ENCODE results near the gene VOPP1.
A peak's percentile ranks its signal among the peaks of the same experiment; 100 is the strongest.
"Not testable (repeated sequence)": the region's sequence is repeated elsewhere in the genome, so short reads cannot be mapped to it uniquely, and the experiment has no call there.

VOPP1 gene

DNA sequence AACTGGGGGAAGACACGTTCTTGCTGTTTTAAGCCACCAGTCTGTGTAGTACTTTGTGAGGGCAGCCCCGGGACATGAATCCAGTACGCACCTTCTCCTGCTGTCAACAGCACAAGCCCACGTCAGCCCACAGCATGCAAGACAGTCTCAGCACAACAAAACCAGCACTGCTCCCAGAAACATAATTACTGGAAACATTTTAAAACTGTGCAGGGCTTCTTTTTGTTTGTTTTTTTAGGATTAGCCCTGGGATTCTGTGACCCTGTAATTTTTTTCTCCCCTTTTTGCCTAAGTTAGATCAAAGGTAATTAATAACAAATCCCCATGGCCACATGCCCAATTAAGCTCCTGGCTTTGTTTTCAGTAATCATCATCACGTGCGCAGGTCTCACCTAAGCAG, 87.5 kb downstream of the VOPP1 start:
- no peak for DNase-seq

DNA sequence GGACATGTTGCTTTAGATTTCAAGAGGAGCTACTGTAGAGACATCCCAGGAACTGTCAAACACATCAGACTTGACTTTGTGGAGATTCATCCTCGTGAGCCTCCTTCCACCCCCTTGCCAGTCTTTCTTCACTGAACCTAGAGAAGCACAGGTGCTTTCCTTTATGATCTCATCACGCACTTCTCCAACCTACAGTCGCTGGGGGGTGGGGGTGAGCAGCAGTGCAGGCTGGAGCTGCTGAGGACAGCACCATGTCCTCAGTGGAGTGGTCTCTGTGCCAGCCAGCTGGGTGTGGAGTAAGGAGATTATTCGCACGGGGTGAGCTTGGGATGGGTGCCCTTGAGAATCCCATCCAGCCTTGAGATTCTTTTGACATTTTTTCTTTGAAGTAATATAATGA, 88.1 kb downstream of the VOPP1 start:
- DNase-seq = no peak

DNA sequence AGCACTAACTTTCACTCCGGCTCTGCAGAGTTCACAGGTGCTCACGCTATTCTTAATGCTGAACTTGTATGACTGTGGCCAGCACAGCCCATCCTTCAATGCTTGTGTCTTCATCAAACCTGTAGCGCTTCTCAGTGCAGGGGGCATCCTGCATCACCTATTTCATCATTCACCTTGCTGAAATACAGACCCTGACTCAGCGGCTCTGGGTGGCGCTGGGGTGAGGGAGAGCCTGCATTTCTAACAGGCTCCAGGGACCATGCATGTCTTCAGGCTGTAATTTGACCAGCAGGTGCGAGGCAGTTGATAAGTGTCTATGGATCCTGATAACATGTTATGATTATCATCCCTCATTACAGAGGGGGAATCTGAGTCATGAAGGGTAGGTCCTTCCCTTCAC, 89.3 kb downstream of the VOPP1 start:
- no peak for DNase-seq

DNA sequence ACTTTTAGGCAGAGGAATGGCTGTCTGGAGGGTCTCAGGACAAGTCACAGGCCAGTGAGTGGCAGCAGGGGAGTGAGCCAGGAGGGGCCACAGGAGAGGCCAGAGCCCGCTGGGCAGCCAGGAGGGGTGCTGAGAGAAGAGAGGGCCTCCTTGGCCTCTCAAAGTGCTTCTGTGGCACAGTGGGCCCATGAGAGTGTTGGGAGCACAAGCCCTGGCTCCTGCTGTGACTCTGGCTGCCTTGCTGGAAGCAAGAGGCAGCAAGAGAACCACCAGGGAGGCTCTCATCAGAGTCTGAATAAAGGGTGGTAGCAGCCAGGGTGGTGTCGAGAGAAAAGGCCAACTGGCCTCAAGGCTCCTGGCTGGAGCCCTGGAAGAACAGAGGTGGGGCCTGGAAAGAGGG, 91.1 kb downstream of the VOPP1 start:
- DNase-seq = no peak

DNA sequence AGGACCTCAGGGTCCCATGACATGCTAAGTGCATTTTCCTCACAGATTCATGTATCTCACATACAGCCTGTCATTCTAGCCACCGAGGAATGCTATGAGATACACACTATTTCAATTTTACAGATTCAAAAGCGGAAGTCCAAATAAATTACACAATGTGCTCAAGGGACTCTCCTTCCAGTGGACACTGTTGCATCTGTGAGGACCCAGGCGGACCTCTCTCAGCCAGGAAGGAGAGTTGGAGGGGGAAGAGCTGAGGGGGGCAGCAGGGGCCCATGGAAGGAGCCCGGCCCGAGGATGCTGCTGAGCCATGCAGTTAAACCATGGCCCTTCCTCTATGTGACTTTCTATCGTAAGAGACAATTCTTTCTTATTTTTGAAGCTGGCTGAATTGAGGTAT, 93.6 kb downstream of the VOPP1 start:
- no peak for DNase-seq

GRCh38 chr7:55477781-55478374, 94.4 kb downstream of the VOPP1 start:
- no peak for DNase-seq

DNA sequence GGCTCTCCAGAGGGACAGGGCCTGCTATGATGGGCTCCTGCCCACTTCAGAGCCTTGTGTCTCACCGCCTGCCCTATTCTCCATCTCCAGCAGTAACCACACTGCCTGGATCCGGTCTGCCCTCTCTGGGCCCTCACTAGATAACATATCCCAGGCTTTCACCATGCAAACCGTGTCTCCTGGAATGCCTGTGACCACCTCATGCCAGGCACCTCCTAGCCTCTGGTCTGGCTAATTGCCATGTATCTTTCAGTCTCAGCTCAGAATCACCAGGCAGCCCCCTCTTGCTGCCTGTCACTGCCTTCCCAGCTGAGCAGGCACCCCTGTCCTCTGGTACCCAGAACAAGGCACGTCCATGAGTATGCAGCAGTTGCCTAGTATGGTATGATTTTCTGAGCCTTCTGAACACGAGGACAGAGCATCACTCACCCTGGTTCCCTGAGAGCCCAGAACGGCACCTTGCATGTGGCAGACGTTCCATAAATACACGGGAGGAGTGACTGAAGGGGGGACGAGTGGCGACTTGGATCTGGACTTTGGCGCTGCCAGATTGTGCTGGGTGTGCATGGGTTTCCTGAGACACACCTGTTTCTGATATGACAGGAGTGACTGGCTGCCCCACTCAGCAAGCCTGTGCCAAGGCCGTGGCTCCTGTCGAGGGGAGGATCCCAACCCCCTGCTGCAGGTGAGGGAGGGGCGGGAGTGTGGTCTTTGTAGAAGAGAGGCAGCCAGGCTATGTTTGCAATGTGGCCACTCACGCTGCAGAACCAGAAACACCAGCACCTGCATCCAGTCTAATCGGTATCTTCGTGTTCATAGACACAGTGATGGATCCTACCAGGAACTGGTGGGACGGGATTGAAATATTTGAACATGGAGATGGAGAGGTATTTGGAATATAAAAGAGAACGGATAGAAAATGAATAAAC, 95.2 kb downstream of the VOPP1 start:
- DNase-seq = no peak

DNA sequence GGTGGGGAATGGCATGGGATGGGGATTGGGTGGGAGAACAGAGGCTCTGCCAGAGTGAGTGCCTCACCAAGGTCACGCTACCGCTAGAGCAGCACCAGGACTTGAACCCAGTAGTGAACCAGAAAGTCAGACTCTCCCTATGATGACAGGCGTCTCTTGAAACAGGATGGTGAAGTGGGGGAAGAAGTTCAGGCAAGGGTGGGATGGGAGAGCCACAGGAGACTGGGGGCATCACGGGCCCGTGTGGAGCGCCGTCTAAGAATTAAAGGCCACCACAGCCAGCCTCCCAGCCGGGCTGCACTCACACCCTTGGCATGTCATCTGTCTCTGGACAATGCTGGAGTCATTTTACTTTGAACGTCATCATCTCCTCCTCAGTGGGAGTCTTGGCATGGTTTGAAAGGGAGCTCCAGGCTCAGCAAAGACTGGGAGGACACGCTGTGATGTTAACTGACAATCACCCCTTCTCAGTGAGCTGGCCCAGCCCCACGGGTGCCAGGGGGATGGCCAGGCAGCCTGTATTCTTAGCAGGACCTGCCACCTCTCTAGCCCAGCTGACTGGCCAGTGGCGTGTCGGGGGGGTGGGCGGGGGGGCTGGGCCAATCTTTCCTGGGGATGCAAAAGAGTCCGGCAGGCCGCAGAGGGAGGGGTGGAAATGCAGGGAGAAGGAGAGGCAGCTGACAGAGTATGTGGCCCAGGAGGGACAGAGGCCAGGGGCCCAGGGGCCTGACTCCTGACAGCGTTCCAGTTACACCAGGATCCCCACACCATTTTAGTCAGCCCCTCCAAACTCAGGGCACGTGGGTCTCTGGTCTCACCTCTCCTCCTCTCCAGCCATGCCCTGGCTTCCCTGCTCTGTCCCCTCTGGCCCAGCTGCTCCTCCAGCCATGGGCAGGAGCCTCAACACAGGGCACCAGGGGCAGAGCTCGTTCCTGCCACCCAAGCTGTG, 96.2 kb downstream of the VOPP1 start:
- DNase-seq = no peak

DNA sequence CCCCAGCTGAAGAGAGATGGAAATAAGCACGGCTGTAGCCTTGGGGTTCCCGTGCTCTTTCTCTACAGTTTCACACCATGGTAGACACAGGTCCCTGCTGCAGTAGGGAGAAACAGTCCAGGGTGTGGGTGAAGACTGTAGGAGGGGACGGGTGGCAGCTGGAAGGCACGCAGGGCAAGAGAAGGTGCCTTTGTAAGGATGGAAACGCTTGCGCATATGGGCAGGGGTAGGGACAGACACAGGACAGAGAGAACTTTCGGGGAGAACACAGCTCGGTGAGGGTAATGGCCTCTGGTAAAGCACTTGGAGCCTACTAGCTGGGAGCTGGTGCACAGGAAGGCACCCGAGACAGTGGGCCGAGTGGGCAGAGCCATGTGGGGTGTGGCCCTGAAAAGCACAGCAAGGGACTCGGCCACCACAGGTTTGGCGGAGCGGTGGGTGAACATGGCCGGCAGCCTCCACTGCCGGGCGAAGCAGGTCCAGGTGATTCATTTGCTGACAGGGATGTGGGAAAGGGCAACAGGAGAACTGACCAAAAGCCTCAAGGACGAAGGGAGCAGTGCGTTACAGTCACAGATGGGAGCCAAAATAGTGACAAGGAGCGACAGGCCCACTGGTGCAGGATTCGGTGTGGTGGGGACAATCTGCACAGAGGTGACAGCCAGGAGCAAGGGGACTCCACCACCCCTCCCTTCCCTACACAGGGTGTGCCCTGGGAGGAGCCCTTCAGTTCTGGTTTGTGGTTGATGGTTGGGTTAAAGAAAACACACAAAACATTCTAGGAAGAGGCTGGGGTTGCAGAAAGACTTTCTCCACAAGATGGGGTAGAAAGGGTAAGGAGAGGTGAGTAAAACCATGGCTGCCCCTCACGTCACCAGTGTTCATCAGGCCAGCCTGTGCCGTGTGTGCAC, 97.1 kb downstream of the VOPP1 start:
- no peak for DNase-seq

DNA sequence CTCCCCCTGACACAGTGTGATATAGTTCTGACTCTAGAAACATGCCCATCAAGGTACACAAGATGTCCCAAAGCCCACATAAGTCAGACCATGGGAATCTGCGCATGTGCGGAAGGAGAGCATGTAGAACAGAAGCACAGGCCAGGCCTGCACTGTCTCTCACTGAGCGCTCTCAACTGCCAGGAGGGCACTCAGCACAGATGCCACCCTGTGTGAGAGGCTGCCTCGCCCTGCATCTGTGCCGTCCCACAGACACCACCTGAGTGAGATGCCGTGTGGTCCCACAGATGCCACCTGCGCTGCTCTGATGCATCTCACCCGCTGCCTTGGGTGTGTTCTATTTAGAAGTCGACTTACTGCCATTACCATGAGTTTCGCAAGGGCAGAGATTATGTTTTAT, 98.4 kb downstream of the VOPP1 start:
- no peak for DNase-seq

- no peak for DNase-seq
Observed at GRCh38 chr7:55472928-55473725, 99.2 kb downstream of the VOPP1 start.

GRCh38 chr7:55472406-55472805, 99.9 kb downstream of the VOPP1 start:
- DNase-seq = not testable (repeated sequence)

DNA sequence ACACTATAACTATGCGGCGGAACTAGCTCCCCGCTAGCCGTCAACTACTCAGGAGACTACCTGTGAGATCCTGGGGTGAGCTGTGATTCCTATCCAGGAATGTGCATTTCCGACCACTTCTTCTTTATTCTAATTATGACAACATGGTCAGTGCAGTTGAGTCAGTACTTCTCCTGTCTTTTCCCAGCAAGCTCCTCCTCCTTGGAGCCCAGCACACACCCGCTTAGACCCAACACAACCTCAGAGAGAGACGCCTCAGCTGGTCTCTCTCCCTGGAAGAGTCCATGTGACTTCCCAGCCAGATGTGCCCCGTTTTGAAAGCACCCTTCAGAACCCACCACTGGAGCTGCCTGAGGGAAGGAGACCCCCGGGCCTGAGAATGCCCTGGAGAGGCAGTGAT, 100.7 kb downstream of the VOPP1 start:
- not testable (repeated sequence) for DNase-seq

GRCh38 chr7:55470261-55470660, 102.0 kb downstream of the VOPP1 start:
- DNase-seq = no peak

DNA sequence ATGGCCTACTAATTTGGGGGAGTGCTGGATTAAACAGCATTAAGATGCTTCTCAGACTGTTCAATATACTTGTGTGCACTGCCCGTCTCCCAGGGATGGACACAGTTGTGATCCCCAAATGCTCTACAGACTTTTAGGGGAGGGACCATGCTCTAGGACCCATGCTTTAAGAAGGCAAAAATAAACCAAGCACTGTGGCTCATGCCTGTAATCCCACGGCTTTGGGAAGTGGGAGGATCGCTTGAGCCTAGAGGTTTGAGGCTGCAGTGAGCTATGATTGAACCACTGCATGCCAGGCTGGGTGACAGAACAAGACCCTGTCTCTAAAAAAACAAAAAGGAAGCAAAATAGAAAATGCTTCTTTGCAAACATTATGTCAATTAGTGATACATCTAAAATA, 102.6 kb downstream of the VOPP1 start:
- DNase-seq = no peak

DNA sequence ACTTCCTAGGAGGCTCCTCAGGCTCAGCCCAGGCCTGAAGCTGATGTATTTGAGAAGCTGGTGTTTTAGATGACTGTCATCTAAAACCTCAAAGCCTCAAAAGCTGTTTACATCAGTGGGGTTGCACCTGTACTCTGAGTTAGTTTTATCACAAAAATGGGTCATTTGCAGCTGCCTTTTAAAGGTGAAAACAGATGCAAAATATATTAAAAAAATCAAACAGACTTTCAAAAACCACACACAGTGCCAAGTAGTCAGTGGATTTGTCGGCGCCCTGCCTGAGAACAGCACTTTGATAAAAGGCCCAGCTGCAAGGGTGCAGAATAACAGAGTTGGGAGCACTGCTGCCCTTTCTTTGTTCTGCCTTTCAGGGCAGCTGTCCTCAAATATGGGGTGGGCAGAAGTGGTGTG, 103.0 kb downstream of the VOPP1 start:
- DNase-seq = peak; percentile 75

DNA sequence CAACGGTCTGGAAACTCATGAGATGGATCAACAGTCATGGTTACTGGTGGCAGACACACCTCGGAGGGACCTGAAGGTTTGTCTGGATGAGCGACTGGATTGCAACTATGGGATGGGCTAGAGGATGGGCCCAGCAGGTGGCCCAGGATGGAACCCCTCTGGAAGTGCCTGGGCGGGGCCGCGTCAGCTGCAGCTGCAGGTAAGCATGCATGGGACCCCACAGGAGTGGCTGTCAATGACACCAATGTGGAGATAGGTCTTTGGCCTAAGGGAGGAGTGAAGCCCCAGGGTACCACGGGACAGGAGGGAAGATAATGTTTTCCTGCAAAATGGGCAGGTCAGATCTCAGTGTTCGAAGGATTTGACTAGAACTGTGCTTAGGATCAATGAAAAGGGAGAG, 103.8 kb downstream of the VOPP1 start:
- no peak for DNase-seq

DNA sequence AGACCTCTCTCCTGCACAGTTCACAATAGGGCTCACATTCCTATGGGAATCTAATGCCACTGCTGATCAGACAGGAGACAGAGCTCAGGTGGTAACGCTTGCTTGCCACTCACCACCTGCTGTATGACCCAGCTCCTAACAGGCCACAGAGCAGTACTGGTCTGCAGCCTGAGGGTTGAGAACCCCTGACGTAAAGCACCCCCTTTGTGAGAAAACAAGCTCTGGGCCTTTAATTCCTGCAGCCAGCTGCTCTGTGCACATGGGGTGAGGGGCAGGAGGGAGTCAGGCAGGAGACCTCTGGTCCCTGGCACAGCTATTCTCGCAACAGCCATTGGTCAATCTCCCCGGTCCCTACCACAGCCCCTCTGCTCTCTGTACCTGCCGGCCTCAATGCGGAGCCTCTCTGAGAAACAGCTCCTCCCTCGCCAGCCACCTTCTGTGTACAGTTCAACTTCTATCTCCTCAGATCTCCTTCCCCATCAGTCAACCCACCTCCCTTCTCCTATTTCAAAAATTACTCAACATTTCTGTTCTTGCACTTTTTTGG, 105.2 kb downstream of the VOPP1 start:
- DNase-seq = no peak

GRCh38 chr7:55465691-55466090, 106.6 kb downstream of the VOPP1 start:
- no peak for DNase-seq

- no peak for DNase-seq
Observed at GRCh38 chr7:55464422-55464821, 107.9 kb downstream of the VOPP1 start.

- DNase-seq = no peak
Observed at GRCh38 chr7:55463686-55464262, 108.5 kb downstream of the VOPP1 start.
